HG02840 (cell line): ENCODE results near the gene SPOPL.
"Not testable (repeated sequence)": the region's sequence is repeated elsewhere in the genome, so short reads cannot be mapped to it uniquely, and the experiment has no call there.

ENCODE experiments used
- ATAC-seq: cut with Tn5 transposase; IDR thresholded peaks from one replicate; pipeline ENCODE4 v1.9.1; 2021; ENCODE audit warnings: mild to moderate bottlenecking, moderate library complexity, moderate number of reproducible peaks; ENCODE audit not compliant: unreplicated experiment, low FRiP score

The SPOPL gene

GRCh38 chr2:138501425-138502254 lies at the start of gene SPOPL:
SPOPL (plus strand) TSS chr2:138501770; CDS start chr2:138550217, 48,447 bp downstream.
- ATAC-seq, result peak; percentile 64

- no peak for ATAC-seq
Measured at GRCh38 chr2:138452324-138452723, 49.2 kb upstream of the SPOPL start.

GRCh38 chr2:138453815-138454214 lies 47.8 kb upstream of the SPOPL start:
- ATAC-seq, result no peak

- no peak for ATAC-seq
Measured at GRCh38 chr2:138454761-138455160, 46.8 kb upstream of the SPOPL start.

GRCh38 chr2:138455275-138455674 lies 46.3 kb upstream of the SPOPL start:
- no peak for ATAC-seq

GRCh38 chr2:138455691-138456090 lies 45.9 kb upstream of the SPOPL start:
- no peak for ATAC-seq

- not testable (repeated sequence) for ATAC-seq
Measured at GRCh38 chr2:138462689-138463088, 38.9 kb upstream of the SPOPL start.

- ATAC-seq, result no peak
Measured at GRCh38 chr2:138468617-138469016, 33.0 kb upstream of the SPOPL start.

- no peak for ATAC-seq
Measured at GRCh38 chr2:138469411-138469810, 32.2 kb upstream of the SPOPL start.

- ATAC-seq, result no peak
Measured at GRCh38 chr2:138470941-138471340, 30.6 kb upstream of the SPOPL start.

- no peak for ATAC-seq
Measured at GRCh38 chr2:138474100-138474825, 27.3 kb upstream of the SPOPL start.

GRCh38 chr2:138475277-138475776 lies 26.2 kb upstream of the SPOPL start:
- peak; percentile 86 for ATAC-seq

GRCh38 chr2:138476186-138476585 lies 25.4 kb upstream of the SPOPL start:
- no peak for ATAC-seq

- ATAC-seq, result no peak
Measured at GRCh38 chr2:138476940-138477339, 24.6 kb upstream of the SPOPL start.

GRCh38 chr2:138482796-138483195 lies 18.8 kb upstream of the SPOPL start:
- ATAC-seq, result not testable (repeated sequence)

- ATAC-seq, result no peak
Measured at GRCh38 chr2:138485019-138485418, 16.6 kb upstream of the SPOPL start.

- ATAC-seq, result no peak
Measured at GRCh38 chr2:138486363-138487198, 15.0 kb upstream of the SPOPL start.

- no peak for ATAC-seq
Measured at GRCh38 chr2:138490673-138491494, 10.7 kb upstream of the SPOPL start.

- no peak for ATAC-seq
Measured at GRCh38 chr2:138491495-138491862, 10.1 kb upstream of the SPOPL start.

GRCh38 chr2:138492160-138492559 lies 9.4 kb upstream of the SPOPL start:
- ATAC-seq, result no peak
